ENCODE data around the gene SLC12A9.
A peak's percentile ranks its signal among the peaks of the same experiment; 100 is the strongest.

SLC12A9 gene

DNA sequence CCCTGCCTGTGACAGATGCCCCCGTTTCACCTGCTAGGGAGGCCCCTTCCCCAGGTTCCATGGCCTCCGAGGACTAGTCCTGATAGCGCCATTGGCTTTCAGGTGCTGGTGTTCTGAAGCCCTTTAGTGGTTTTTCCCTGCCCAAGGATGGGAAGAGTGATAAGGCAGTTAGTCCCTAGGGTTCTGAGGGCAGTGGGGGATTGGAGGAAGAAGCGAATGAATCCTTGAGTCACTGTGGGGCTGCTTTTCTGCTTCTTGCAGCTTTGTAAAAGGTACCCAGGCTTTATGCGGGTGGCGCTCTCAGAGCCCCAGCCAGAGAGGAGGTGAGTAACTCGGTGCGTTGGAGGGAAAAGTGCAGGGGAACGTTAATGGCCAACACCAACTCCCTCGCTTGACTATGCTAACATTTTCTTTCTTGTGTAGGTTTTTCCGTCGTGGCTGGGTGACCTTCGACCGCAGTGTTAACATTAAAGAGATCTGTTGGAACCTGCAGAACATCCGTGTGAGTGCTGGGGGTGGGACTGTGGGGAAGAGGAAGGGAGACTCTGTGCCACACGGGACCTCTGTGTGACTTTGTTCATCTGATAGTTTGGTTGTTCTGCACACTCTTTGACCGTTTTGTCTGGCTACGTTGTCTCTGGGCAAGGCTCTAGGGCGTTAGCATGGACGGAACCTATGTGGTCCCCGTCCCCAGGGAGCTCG is 33.1 kb downstream of the SLC12A9 start:
- DNase-seq, result no peak

GRCh38 chr7:100886142-100886935 is 33.8 kb downstream of the SLC12A9 start:
- DNase-seq, result no peak

- DNase-seq, result no peak
Measured at GRCh38 chr7:100886936-100887515, 34.5 kb downstream of the SLC12A9 start.

GRCh38 chr7:100887516-100888290 is 35.2 kb downstream of the SLC12A9 start:
- DNase-seq, result peak; percentile 47

DNA sequence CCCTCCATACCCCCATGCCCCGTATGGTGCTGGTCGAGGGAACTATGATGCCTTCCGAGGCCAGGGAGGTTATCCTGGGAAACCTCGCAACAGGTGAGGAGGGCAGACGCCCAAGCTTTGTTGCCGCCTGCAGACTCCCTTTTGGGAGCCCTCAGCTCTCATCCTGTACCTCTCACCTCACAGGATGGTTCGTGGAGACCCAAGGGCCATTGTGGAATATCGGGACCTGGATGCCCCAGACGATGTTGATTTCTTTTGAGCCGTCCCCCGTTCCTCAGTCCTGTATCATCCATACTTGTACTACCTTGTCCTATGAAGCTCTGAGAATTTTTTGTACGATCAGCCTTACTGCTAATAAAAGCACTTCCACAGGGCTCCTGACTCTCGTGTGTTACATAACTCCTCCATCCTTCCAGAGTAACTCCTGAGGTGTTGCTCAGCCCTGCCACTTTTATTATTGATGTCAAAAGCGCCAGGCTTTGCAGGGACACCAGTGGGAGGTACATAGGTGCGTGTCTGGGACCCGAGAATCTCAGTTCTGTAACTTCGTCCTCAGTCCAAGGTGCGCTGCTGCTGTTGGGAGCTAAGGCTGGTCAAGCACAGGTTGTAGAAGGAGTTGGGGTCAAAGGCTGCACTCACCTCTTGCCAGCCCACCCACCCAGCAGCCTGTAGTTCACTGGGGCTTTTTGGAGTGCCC is 35.9 kb downstream of the SLC12A9 start:
- no peak for DNase-seq

GRCh38 chr7:100888988-100889750 is 36.7 kb downstream of the SLC12A9 start, which contains the start of gene UFSP1:
TSS of gene UFSP1 (minus strand) at chr7:100889715. CDS start at chr7:100889271, 444 bp downstream.
- DNase-seq, result peak; percentile 23

GRCh38 chr7:100890653-100891567 is 38.4 kb downstream of the SLC12A9 start:
- DNase-seq, result no peak

DNA sequence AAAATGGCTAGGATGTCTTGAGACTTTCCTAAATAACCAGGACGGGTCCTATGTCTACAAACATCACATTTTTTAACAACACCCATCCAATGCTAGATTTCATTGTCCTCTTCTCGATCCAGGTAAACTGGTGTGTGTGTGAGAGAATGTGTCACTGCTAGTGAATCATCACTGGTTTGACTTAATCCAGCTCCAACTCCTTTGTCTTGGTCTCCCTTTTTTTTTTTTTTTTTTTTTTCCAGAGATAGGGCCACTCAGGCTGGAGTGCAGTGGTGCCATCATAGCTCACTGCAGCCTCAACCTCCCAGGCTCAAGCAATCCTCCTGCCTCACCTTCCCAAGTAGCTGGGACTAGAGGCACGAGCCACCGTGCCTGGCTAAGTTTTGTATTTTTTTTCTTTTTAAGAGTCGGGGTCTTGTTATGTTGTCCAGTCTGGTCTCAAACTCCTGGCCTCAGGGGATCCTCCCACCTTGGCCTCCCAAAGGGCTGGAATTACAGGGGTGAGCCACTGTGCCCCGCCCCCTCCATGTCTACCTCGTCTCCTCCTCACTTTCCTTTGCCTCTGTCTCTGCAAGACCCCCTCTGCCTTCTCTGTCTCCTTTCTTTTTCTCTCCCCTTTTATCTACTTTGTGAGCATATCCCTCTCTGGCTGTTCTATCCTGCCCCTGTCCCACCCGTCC is 39.2 kb downstream of the SLC12A9 start:
- no peak for DNase-seq

GRCh38 chr7:100892364-100893317 is 40.1 kb downstream of the SLC12A9 start:
- DNase-seq, result no peak

- no peak for DNase-seq
Measured at GRCh38 chr7:100893318-100893895, 40.9 kb downstream of the SLC12A9 start.

GRCh38 chr7:100893910-100894721 is 41.6 kb downstream of the SLC12A9 start:
- DNase-seq, result no peak

- DNase-seq, result peak; percentile 69
Measured at GRCh38 chr7:100894860-100895700, 42.6 kb downstream of the SLC12A9 start.

GRCh38 chr7:100895701-100895955 is 43.1 kb downstream of the SLC12A9 start, which contains the start of gene ACHE:
TSS of gene ACHE (minus strand) at chr7:100895888. CDS start at chr7:100894232, 1,656 bp downstream.
- DNase-seq, result no peak

DNA sequence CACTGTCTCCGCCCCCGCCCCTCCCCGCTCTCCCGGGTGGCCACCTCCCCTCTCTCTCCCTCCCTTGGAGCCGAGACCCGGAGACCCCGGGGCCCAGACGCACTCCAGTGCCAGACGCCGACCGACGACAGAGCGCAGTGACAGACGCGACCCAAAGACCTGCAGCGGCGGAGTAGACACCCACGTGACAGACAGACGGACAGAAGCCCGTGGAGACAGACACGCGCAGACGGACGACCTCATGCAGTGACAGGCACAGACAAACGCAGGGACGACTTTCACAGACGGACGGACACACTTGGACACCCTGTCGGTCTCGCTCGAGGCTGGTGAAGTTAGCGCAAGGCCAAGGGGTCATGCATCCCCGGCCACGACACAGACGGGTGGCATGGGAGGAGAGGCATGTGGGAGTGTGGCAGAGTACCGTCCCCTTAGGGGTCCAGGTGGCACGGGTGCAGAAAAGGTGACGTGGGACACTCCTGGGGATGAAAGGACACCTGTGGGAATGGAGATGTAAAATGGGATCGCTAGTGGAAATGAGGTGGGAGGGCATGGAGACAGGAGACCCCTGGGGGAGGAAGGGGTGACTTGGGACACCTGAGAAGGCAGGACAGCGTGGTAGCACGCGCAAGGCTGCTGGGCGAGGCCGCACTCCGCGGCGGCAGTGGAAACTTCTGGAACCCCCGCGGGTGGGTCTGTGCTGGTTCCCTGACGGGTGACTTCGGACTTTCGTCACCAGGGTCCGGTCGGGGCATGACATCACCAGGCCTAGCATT is 43.6 kb downstream of the SLC12A9 start:
- peak; percentile 38 for DNase-seq

DNA sequence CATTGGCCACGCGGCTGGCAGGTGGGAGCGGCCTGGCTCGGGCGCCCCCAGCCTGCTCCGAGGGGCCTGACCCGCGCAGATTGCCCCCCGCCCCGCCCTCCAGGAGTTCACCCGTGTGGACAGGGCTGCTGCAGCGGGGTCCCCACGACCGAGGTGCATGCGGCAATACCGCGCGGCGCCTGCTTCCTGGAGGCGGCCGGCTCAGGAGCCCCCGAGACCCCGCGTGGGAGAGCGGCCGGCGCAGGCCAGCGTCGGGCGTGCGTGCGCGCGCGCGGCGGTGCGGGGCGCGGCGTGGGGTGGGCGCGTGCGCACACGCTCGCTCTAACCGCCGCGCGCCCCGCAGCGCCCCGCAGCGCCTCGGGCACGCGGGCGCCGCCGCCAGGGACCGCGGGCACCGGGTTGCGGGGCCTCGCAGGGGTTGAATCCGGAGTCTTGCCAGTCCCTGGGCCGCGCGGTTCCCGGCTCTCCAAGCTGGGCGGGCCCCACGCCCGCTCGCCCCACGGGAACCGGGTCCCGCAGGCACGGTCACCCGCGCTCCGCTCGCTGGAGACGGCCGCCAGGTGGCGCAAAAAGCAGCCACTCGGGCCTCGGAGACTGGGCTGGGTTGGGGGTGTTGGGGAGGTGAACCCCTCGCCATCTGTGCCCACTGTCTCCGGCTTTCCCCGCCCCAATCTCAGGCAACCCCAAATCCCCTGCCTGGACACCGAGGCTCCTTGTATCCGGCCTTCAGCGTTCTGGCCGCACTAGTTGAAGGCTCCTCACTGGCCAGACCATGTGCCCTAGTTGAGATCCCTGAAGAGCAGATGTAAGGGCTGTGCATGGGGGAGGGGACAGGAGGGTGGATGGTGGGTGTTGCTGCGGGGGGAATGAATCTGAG is 44.5 kb downstream of the SLC12A9 start:
- peak; percentile 75 for DNase-seq
